Astrocyte of the cerebellum (primary cell): Measurements from ENCODE around the gene NELFB.

Experiments
- DNase-seq: peaks from one replicate; pipeline ENCODE4 v3.0.0-alpha.2; 2011; ENCODE audit warnings: low read depth
- H3K4me3 ChIP-seq: 2 replicates; pipeline ENCODE4 v1.5.1; 2011; ENCODE audit warnings: mild to moderate bottlenecking, low read depth, low read length, moderate library complexity
- CTCF ChIP-seq: IDR thresholded peaks from 2 replicates; pipeline ENCODE4 v1.5.1; 2012; ENCODE audit warnings: low read length, low read depth, moderate library complexity, mild to moderate bottlenecking; ENCODE audit errors: missing control alignments
- in situ Hi-C: cut with HindIII; loops from 2 replicates; pipeline ENCODE4 v1.10.0; 2017; ENCODE audit warnings: low sequenced_read_pairs

The NELFB gene

GRCh38 chr9:137223078-137223970 is 31.8 kb upstream of the NELFB start:
- peak; percentile 95 for DNase-seq
- H3K4me3 ChIP-seq, result peak overlapping the region; percentile 86
- TF ChIP-seq CTCF, result no peak
- in situ Hi-C loops, result no loop called here

- in situ Hi-C loops, result no loop called here
- no peak for TF ChIP-seq CTCF
- no peak for DNase-seq
These were observed 30.1 kb upstream of the NELFB start, which contains the start of gene CYSRT1 for GRCh38 chr9:137224830-137225694. Gene CYSRT1 (plus strand): TSS chr9:137225174. CDS start chr9:137225622, 448 bp downstream.

GRCh38 chr9:137225699-137226331 is 29.3 kb upstream of the NELFB start:
- in situ Hi-C loops, result no loop called here
- no peak for TF ChIP-seq CTCF
- H3K4me3 ChIP-seq, result no peak overlapping the region

More at GRCh38 chr9:137224830-137225694, 30.1 kb upstream of the NELFB start, which contains the start of gene CYSRT1:
- H3K4me3 ChIP-seq, result peak within 1 kb of the TSS; percentile 86

GRCh38 chr9:137226338-137227053 is 28.6 kb upstream of the NELFB start:
- no peak for DNase-seq
- in situ Hi-C loops, result no loop called here
- no peak overlapping the region for H3K4me3 ChIP-seq
- no peak for TF ChIP-seq CTCF

More at GRCh38 chr9:137225699-137226331, 29.3 kb upstream of the NELFB start:
- no peak for DNase-seq

GRCh38 chr9:137227054-137227852 is 27.9 kb upstream of the NELFB start, which contains the start of gene RNF224:
Gene RNF224 (plus strand): TSS chr9:137227502. CDS start chr9:137228336, 834 bp downstream.
- in situ Hi-C loops, result no loop called here
- no peak within 1 kb of the TSS for H3K4me3 ChIP-seq
- peak; percentile 44 for DNase-seq
- peak; percentile 85 for TF ChIP-seq CTCF
